Metanephros (tissue), 1 donor: ENCODE data around the gene CRYGS. TPM values are rescaled to one million over a fixed set of nuclear protein-coding genes. Genes with fewer than 3 reads are reported as not detected.

Experiments
- total RNA-seq: library from RNA; depleted of rRNA; stranded (reverse); fragments of >200 nt; gene quantifications from one replicate; pipeline ENCODE4 v1.2.3, GENCODE V29; 2014

CRYGS gene
- 2.9 TPM for total RNA-seq

DNA sequence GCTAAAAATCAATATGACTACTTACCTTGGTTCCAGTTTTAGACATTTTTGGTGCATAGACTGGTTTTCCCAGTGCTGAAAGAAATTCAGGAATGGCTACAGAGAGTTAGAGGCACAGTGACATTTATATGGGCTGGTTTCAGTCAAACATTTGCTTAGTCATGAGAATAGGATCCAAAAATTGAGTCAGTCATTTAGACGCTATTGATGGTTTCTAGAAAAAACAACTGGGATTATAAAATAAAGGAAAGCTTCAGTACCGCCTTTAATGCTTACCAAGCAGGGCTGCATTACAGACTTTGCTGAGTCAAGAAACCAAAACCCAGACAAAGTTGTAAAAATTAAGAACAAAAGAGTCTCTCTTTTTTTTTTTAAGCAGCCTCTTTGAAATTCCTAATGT, at the start of gene CRYGS:
Gene CRYGS (minus strand): TSS at position 100 of the 400 bp plus-strand sequence. CDS start 54 bp downstream, at position 46.

DNA sequence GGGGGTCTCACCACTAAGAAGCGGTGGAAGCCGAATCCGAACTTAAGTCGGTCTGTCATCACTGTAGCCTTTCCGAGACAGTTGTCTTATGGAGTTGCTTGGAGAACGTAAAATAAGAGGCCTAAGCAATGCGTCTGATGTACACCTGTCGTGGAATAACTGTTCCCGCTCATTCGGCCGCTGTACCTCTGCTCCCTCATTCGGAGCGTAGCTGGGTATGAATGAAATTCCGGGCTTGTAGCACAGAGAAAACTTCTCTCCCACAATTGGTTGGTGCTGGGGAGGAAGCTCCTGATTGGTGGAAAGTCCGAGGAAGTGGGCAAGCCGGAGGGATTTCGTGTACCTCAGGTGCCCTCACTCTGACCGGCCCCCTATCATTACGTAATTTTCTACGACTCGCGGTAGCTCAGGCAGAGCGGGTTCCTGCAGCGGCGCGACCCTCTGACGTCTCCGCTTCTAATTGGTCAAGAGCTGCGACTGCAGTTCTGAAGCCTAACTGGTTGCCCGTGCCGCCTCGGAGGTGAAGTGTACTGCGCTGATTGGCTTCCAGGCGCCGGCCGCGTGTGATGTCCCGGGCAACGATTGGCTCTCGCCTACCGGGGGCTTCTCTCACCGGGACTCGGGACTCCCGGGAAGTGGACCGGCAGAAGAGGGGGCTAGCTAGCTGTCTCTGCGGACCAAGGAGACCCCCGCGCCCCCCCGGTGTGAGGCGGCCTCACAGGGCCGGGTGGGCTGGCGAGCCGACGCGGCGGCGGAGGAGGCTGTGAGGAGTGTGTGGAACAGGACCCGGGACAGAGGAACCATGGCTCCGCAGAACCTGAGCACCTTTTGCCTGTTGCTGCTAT, 26.1 kb upstream of the CRYGS start, which contains the start of gene DNAJB11:
Gene DNAJB11 (plus strand): TSS at position 625 of the 845 bp plus-strand sequence. CDS start 178 bp downstream, at position 803.

DNA sequence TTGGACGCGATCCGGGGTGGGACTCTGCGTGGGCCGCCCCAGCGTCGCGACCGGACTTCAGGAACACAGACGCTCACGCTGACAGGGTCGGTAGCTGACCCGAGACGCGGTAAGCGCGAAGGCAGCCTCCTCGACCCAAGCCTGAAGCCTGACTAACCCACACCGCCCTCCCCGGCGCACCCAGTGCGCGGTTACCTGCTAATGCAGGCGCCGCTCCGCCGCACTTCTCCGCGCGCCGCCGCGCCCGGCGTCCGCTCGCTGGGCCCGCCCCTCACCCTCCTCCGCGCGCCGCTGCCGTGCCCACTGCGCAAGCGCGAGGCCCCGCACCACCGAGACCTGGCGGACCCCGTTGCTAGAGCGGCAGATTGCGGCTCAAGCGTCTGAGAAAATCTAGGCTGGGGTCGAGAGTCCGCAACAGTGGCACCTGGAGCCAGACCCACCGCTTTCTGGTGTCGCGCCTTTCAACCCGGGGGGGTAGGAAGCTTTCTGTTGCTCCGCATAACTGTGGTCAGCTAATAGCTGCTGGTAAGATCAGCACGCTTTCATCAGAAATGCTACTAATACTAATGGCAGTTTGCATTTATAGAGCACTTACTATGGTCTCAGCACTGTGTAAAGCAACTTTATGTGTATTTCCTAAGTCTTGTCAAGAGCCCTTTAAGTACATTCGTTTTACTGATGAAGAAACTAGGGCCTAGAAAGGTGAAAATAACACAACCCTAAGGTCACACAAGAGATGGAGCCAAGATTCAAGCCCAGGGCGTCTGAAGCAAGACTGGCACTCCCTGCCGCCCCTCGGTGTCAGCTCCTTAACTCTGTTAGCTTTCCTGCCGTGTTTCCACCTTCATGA, 23.1 kb upstream of the CRYGS start, which contains the start of gene TBCCD1:
Gene TBCCD1 (minus strand): TSS at position 268 of the 850 bp plus-strand sequence. CDS start 3,010 bp downstream, outside the sequence.

Other genes with a start within 250 kb of the CRYGS start
- 2.3 TPM for gene DGKG, start 182.1 kb downstream of the CRYGS start, total RNA-seq
- gene TBCCD1, start 23.0 kb upstream of the CRYGS start, total RNA-seq, result 17.9 TPM
- 32.3 TPM for gene DNAJB11, start 26.3 kb upstream of the CRYGS start, total RNA-seq
- gene AHSG, start 68.7 kb upstream of the CRYGS start, total RNA-seq, result 1.3 TPM
- not detected for gene FETUB, start 96.0 kb upstream of the CRYGS start, total RNA-seq
- 0.88 TPM for gene HRG, start 121.6 kb upstream of the CRYGS start, total RNA-seq
- gene KNG1, start 173.0 kb upstream of the CRYGS start, total RNA-seq, result 116 TPM
- 609 TPM for gene EIF4A2, start 239.2 kb upstream of the CRYGS start, total RNA-seq